GM23338 (cell line): ENCODE data around the gene FOXJ3. TPM values are rescaled to one million over a fixed set of nuclear protein-coding genes. Genes with fewer than 3 reads are reported as not detected.
A peak's percentile ranks its signal among the peaks of the same experiment; 100 is the strongest.

Experiments used
- ATAC-seq: fragments of 200-7000 bp; cut with Tn5 transposase; 3 replicates; pipeline ENCODE4 v1.9.1; 2020
- DNase-seq: peaks from one replicate; pipeline ENCODE4 v3.0.0-alpha.2; 2015; ENCODE audit warnings: low spot score
- H2AFZ ChIP-seq: fragments of 200-600 bp; sonication (generic); 2 replicates; pipeline ENCODE4 v1.8.0; 2016; ENCODE audit warnings: antibody characterized with exemption, mild to moderate bottlenecking, moderate library complexity
- H3F3A ChIP-seq: fragments of 200-600 bp; sonication (generic); replicated peaks from 2 replicates; pipeline ENCODE4 v1.8.0; 2017; ENCODE audit warnings: antibody characterized with exemption, mixed run types, low read depth
- H3K27ac ChIP-seq: fragments of 200-600 bp; sonication (generic); 2 replicates; pipeline ENCODE4 v1.6.1; 2016; ENCODE audit warnings: low read depth
- H3K27me3 ChIP-seq: fragments of 200-600 bp; sonication (generic); 2 replicates; pipeline ENCODE4 v1.8.0; 2016; ENCODE audit warnings: mild to moderate bottlenecking, mixed run types, moderate library complexity; ENCODE audit not compliant: insufficient read depth
- H3K36me3 ChIP-seq: fragments of 200-600 bp; sonication (generic); 2 replicates; pipeline ENCODE4 v1.8.0; 2016; ENCODE audit warnings: mild to moderate bottlenecking; ENCODE audit not compliant: insufficient read depth
- H3K4me1 ChIP-seq: fragments of 200-600 bp; sonication (generic); 2 replicates; pipeline ENCODE4 v1.8.0; 2016; ENCODE audit warnings: mild to moderate bottlenecking, moderate library complexity; ENCODE audit not compliant: insufficient read depth
- H3K4me2 ChIP-seq: fragments of 200-600 bp; sonication (generic); 2 replicates; pipeline ENCODE4 v1.7.1; 2017; ENCODE audit warnings: mixed run types
- H3K4me3 ChIP-seq: fragments of 200-600 bp; sonication (generic); 2 replicates; pipeline ENCODE4 v1.6.1; 2016; ENCODE audit warnings: mixed run types
- H3K79me2 ChIP-seq: fragments of 200-600 bp; sonication (generic); replicated peaks from 2 replicates; pipeline ENCODE4 v1.8.0; 2017; ENCODE audit warnings: mild to moderate bottlenecking; ENCODE audit not compliant: insufficient read depth
- H3K9me2 ChIP-seq: fragments of 200-600 bp; sonication (generic); 2 replicates; pipeline ENCODE4 v1.8.0; 2017; ENCODE audit not compliant: insufficient read depth
- H4K20me1 ChIP-seq: fragments of 200-600 bp; sonication (generic); replicated peaks from 2 replicates; pipeline ENCODE4 v1.8.0; 2017; ENCODE audit warnings: mild to moderate bottlenecking; ENCODE audit not compliant: insufficient read depth
- H3K27ac Mint-ChIP-seq: 2 replicates; pipeline ENCODE4 v1.8.0; 2020; ENCODE audit warnings: inconsistent platforms, mild to moderate bottlenecking, moderate library complexity, mixed read lengths
- H3K27me3 Mint-ChIP-seq: 3 replicates; pipeline ENCODE4 v1.8.0; 2022; ENCODE audit warnings: low read depth, mild to moderate bottlenecking, moderate library complexity, mixed read lengths, inconsistent platforms; ENCODE audit not compliant: insufficient read depth, poor library complexity
- H3K36me3 Mint-ChIP-seq: 3 replicates; pipeline ENCODE4 v1.8.0; 2021; ENCODE audit warnings: low read depth, mild to moderate bottlenecking, inconsistent platforms, moderate library complexity, mixed read lengths
- H3K4me1 Mint-ChIP-seq: 3 replicates; pipeline ENCODE4 v1.8.0; 2020; ENCODE audit warnings: mild to moderate bottlenecking, inconsistent platforms, mixed read lengths
- H3K4me3 Mint-ChIP-seq: 3 replicates; pipeline ENCODE4 v1.8.0; 2021; ENCODE audit warnings: moderate library complexity, mild to moderate bottlenecking, inconsistent platforms, mixed read lengths
- H3K9me3 Mint-ChIP-seq: 3 replicates; pipeline ENCODE4 v1.8.0; 2020; ENCODE audit warnings: moderate library complexity, mild to moderate bottlenecking, inconsistent platforms, mixed read lengths
- CREB1 ChIP-seq: fragments of 250-450 bp; sonication (Bioruptor Pico); IDR thresholded peaks from 2 replicates; pipeline ENCODE4 v1.5.0; 2020; ENCODE audit warnings: low read depth, mild to moderate bottlenecking, moderate library complexity
- ETS1 ChIP-seq: IDR thresholded peaks from 2 replicates; pipeline ENCODE4 v1.6.1; 2016; ENCODE audit warnings: antibody characterized with exemption
- EZH2 ChIP-seq: fragments of 200-600 bp; sonication (generic); IDR thresholded peaks from one replicate; pipeline ENCODE4 v1.8.0; 2017; ENCODE audit warnings: antibody characterized with exemption, mild to moderate bottlenecking, low read depth; ENCODE audit not compliant: unreplicated experiment
- EZH2phosphoT487 ChIP-seq: fragments of 200-600 bp; sonication (generic); IDR thresholded peaks from one replicate; pipeline ENCODE4 v1.8.1; 2018; ENCODE audit warnings: antibody characterized with exemption; ENCODE audit not compliant: unreplicated experiment
- JUNB ChIP-seq: IDR thresholded peaks from one replicate; pipeline ENCODE4 v1.6.1; 2016; ENCODE audit warnings: antibody characterized with exemption; ENCODE audit not compliant: unreplicated experiment
- NANOG ChIP-seq: IDR thresholded peaks from 2 replicates; pipeline ENCODE4 v1.6.1; 2016; ENCODE audit warnings: antibody characterized with exemption, borderline replicate concordance
- POLR2AphosphoS5 ChIP-seq: IDR thresholded peaks from 2 replicates; pipeline ENCODE4 v1.6.1; 2016; ENCODE audit warnings: antibody characterized with exemption, low read depth
- STAT1 ChIP-seq: IDR thresholded peaks from one replicate; pipeline ENCODE4 v1.6.1; 2016; ENCODE audit warnings: antibody characterized with exemption; ENCODE audit not compliant: unreplicated experiment
- ZNF114 ChIP-seq: fragments of 250-450 bp; sonication (Bioruptor Pico); IDR thresholded peaks from 2 replicates; pipeline ENCODE4 v1.5.0; 2020; ENCODE audit warnings: mild to moderate bottlenecking, moderate library complexity
- ZNF331 ChIP-seq: fragments of 250-450 bp; sonication (Bioruptor Pico); IDR thresholded peaks from 2 replicates; pipeline ENCODE4 v1.5.0; 2020; ENCODE audit warnings: low read depth, mild to moderate bottlenecking, moderate library complexity
- polyA plus RNA-seq: library from polyadenylated mRNA; unstranded; fragments of >200 nt; fragmentation: Nextera tagmentation; extraction: Ambion mirVana; gene quantifications from 2 replicates; pipeline ENCODE4 v1.2.1, GENCODE V29; 2016
- total RNA-seq: library from RNA; depleted of rRNA; stranded (reverse); fragments of >200 nt; shearing (Covaris generic); gene quantifications from 2 replicates; pipeline ENCODE4 v1.2.3, GENCODE V29; 2014
- TF ChIP-seq, protein P1 (sequence below): IDR thresholded peaks from one replicate; pipeline ENCODE4 v1.6.1; 2018; ENCODE audit warnings: antibody characterized with exemption; ENCODE audit not compliant: unreplicated experiment

Gene FOXJ3
- total and polyA plus RNA-seq, 2 experiments from 2014 or later: 36.6 to 53.3 TPM

GRCh38 chr1:42282024-42282579 lies 52.9 kb downstream of the FOXJ3 start (continued):
- TF ChIP-seq ETS1: no peak

GRCh38 chr1:42280821-42281220 lies 54.2 kb downstream of the FOXJ3 start:
- Histone ChIP-seq H3K27me3 (no peaks in the 10 kb centered on the region), H3K4me3 (no peak overlapping the region), H4K20me1 (peaks cover 22% of the 10 kb centered on the region), H3K4me1 (peaks cover 21% of the 10 kb centered on the region), H3K9me2 (no peaks in the 10 kb centered on the region), H3K27ac (no peak overlapping the region), H3K79me2 (peaks cover 89% of the 10 kb centered on the region), H3F3A (no peaks in the 10 kb centered on the region), H3K4me2 (no peak overlapping the region), H3K36me3 (peaks cover 4% of the 10 kb centered on the region; the same call in 1 of the 2 replicates), H2AFZ (no peak overlapping the region)
- TF ChIP-seq EZH2 (no peak), JUNB (no peak), STAT1 (no peak)
- H3K9me3 Mint-ChIP-seq: no peaks in the 10 kb centered on the region
- H3K36me3 Mint-ChIP-seq: peaks cover 11% of the 10 kb centered on the region
- no peak overlapping the region for H3K4me3 Mint-ChIP-seq
- no peak overlapping the region for H3K27ac Mint-ChIP-seq
- ATAC-seq: no peak
- no peak for DNase-seq
- peaks cover 49% of the 10 kb centered on the region for H3K4me1 Mint-ChIP-seq
- H3K27me3 Mint-ChIP-seq: no peaks in the 10 kb centered on the region

DNA sequence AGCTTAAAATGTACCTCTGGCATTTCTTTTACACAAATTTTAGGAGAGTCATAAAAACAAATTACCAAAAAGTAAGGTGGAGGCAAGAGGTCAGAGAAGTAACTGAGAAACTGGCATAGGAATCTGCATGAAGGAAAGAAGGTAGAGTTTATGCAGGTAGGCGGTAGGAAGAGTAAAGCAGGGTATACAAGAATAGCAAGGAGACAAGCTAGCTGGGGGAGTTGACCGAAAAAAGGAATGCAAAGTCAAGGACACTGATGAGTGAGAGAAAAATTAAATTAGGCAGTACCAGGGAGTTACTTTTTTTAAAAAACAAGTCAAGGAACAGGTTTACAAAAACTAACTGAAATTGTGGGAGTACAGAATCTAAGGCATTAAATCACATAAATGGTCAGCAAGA lies 56.0 kb downstream of the FOXJ3 start:
- peaks cover 42% of the 10 kb centered on the region for H3K4me1 Mint-ChIP-seq
- H4K20me1 ChIP-seq: peaks cover 26% of the 10 kb centered on the region
- TF ChIP-seq EZH2: no peak
- TF ChIP-seq CREB1: no peak
- no peak for TF ChIP-seq STAT1
- TF ChIP-seq, protein P1, sequence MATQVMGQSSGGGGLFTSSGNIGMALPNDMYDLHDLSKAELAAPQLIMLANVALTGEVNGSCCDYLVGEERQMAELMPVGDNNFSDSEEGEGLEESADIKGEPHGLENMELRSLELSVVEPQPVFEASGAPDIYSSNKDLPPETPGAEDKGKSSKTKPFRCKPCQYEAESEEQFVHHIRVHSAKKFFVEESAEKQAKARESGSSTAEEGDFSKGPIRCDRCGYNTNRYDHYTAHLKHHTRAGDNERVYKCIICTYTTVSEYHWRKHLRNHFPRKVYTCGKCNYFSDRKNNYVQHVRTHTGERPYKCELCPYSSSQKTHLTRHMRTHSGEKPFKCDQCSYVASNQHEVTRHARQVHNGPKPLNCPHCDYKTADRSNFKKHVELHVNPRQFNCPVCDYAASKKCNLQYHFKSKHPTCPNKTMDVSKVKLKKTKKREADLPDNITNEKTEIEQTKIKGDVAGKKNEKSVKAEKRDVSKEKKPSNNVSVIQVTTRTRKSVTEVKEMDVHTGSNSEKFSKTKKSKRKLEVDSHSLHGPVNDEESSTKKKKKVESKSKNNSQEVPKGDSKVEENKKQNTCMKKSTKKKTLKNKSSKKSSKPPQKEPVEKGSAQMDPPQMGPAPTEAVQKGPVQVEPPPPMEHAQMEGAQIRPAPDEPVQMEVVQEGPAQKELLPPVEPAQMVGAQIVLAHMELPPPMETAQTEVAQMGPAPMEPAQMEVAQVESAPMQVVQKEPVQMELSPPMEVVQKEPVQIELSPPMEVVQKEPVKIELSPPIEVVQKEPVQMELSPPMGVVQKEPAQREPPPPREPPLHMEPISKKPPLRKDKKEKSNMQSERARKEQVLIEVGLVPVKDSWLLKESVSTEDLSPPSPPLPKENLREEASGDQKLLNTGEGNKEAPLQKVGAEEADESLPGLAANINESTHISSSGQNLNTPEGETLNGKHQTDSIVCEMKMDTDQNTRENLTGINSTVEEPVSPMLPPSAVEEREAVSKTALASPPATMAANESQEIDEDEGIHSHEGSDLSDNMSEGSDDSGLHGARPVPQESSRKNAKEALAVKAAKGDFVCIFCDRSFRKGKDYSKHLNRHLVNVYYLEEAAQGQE: no peak
- TF ChIP-seq JUNB: no peak
- TF ChIP-seq POLR2AphosphoS5: no peak
- no peak for TF ChIP-seq ZNF114 (CRISPR knock-in tag)
- no peak for TF ChIP-seq EZH2phosphoT487
- TF ChIP-seq NANOG: no peak
- TF ChIP-seq ZNF331 (CRISPR knock-in tag): no peak

More for the DNA sequence above, 56.0 kb downstream of the FOXJ3 start:
- no peak overlapping the region for H3K4me3 Mint-ChIP-seq
- H3K9me3 Mint-ChIP-seq: no peaks in the 10 kb centered on the region
- peak; percentile 54 for ATAC-seq
- H3K27me3 Mint-ChIP-seq: no peaks in the 10 kb centered on the region
- H3K4me2 ChIP-seq: peak overlapping the region; percentile 14; the same call in 1 of the 2 replicates
- H3K36me3 Mint-ChIP-seq: peaks cover 11% of the 10 kb centered on the region
- H3K4me1 ChIP-seq: peaks cover 13% of the 10 kb centered on the region
- H3K36me3 ChIP-seq: peaks cover 4% of the 10 kb centered on the region; the same call in 1 of the 2 replicates
- H2AFZ ChIP-seq: no peak overlapping the region
- peaks cover 91% of the 10 kb centered on the region for H3K79me2 ChIP-seq
- H3K9me2 ChIP-seq: no peaks in the 10 kb centered on the region
- no peaks in the 10 kb centered on the region for H3K27me3 ChIP-seq
- no peaks in the 10 kb centered on the region for H3F3A ChIP-seq
- no peak overlapping the region for H3K4me3 ChIP-seq
- peak overlapping the region; percentile 84 for H3K27ac Mint-ChIP-seq
- H3K27ac ChIP-seq: no peak overlapping the region
- DNase-seq: peak; percentile 21
